ENCODE measurements around the gene ENTHD1.

The ENTHD1 gene

GRCh38 chr22:39750759-39751158 is 142.8 kb downstream of the ENTHD1 start:
- no peak for TF ChIP-seq ZNF384 (IDR thresholded peaks at IDR 0.05)
- TF ChIP-seq PKNOX1 (IDR thresholded peaks at IDR 0.05) = no peak
- no peak for TF ChIP-seq FOXK2 (IDR thresholded peaks at IDR 0.05)
- TF ChIP-seq L3MBTL2 (conservative IDR thresholded peaks at IDR 0.05) = no peak
- no peak for TF ChIP-seq HDGF (IDR thresholded peaks at IDR 0.05; ENCODE audit: borderline replicate concordance)
- no peak for TF ChIP-seq TARDBP (IDR thresholded peaks at IDR 0.05)
- no peak for TF ChIP-seq NFRKB (IDR thresholded peaks at IDR 0.05)
- no peak for TF ChIP-seq LEF1 (IDR thresholded peaks at IDR 0.05; ENCODE audit: borderline replicate concordance)
- TF ChIP-seq SUZ12 (IDR thresholded peaks at IDR 0.05) = no peak
- no peak for TF ChIP-seq ARNT (IDR thresholded peaks at IDR 0.05)
- no peak for TF ChIP-seq ELF4 (IDR thresholded peaks at IDR 0.05)
- no peak for TF ChIP-seq BHLHE40 (IDR thresholded peaks at IDR 0.05; ENCODE audit: borderline replicate concordance)
- no peak for TF ChIP-seq FOXA1 (IDR thresholded peaks at IDR 0.05)
- no peak for TF ChIP-seq SP1 (IDR thresholded peaks at IDR 0.05)
- ChIA-PET CTCF (interaction anchor here (0.7 kb wide), 1 partner anchor 191 kb away, joined by 3 read pairs; no protein-coding TSS in a partner anchor), POLR2A (no interaction called here)
- DNase-seq (ENCODE audit: extremely low spot score) = no peak

DNA sequence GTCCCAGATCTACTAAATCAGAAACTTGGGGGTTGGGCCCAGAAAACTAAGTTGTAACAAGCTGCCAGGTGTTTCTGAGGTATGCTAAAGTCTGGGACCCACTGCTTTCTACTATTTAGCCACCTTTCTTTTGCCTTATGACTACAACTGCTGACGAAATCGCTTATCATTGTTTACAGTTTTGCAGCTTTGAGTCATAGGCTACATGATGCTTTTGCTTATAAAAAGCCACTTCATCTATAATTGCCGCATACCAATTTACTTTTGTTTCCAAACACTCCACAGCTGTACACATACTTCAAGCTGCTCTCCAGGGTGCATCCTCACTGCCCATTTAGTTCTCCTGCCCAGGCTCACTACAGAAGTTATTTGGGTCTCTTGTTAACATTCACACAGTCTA is 144.7 kb downstream of the ENTHD1 start:
- POLR2A ChIA-PET = no interaction called here
- CTCF ChIA-PET = no interaction called here
- DNase-seq (ENCODE audit: extremely low spot score) = no peak
- TF ChIP-seq FOXM1 (IDR thresholded peaks at IDR 0.05; ENCODE audit: borderline replicate concordance) (no peak), BHLHE40 (IDR thresholded peaks at IDR 0.05; ENCODE audit: borderline replicate concordance) (no peak), SUZ12 (IDR thresholded peaks at IDR 0.05) (no peak), FOXA1 (IDR thresholded peaks at IDR 0.05) (no peak), CTBP1 (IDR thresholded peaks at IDR 0.05; ENCODE audit: borderline replicate concordance) (no peak), NFRKB (IDR thresholded peaks at IDR 0.05) (no peak), LEF1 (IDR thresholded peaks at IDR 0.05; ENCODE audit: borderline replicate concordance) (no peak), ELF4 (IDR thresholded peaks at IDR 0.05) (no peak), L3MBTL2 (conservative IDR thresholded peaks at IDR 0.05) (no peak), ZNF384 (IDR thresholded peaks at IDR 0.05) (no peak), FOXK2 (IDR thresholded peaks at IDR 0.05) (no peak), PKNOX1 (IDR thresholded peaks at IDR 0.05) (no peak), ARNT (IDR thresholded peaks at IDR 0.05) (no peak), SP1 (IDR thresholded peaks at IDR 0.05) (no peak), HDGF (IDR thresholded peaks at IDR 0.05; ENCODE audit: borderline replicate concordance) (no peak), TARDBP (IDR thresholded peaks at IDR 0.05) (no peak)

DNA sequence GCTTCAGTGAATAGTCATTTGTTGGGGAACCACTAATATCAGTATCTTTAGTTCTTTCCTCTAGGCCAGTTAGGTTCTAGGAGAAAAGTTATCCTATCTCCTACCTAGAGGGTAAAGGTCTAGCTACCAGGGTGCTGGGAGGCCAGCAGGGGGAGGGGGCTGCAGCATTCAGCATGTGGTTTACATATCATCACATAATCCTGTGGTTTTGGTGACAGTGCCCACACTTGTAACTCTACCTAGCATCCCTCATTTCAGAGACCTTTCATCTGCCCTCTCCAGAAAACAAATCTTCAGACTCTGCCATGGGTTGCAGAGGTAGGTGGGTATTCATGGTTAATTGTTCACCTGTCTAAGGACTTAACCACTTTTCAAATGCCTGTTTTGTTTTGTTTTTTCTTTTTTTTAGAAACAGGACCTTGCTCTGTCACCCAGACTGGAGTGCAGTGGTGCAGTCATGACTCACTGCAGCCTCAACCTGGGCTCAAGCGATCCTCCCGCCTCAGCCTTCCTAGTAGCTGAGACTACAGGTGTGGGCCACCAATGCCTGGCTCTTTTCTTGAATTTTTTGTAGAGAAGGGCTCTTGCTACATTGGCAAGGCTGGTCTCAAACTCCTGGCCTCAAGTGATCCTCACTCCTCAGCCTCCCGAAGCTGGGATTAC is 146.8 kb downstream of the ENTHD1 start:
- no peak for TF ChIP-seq L3MBTL2 (conservative IDR thresholded peaks at IDR 0.05)
- no peak for TF ChIP-seq CTBP1 (IDR thresholded peaks at IDR 0.05; ENCODE audit: borderline replicate concordance)
- no peak for TF ChIP-seq FOXK2 (IDR thresholded peaks at IDR 0.05)
- CTCF ChIA-PET = interaction anchor here (1.1 kb wide), 1 partner anchor 15 kb away, joined by 4 read pairs; no protein-coding TSS in a partner anchor
- no peak for DNase-seq (ENCODE audit: extremely low spot score)
- POLR2A ChIA-PET = no interaction called here

DNA sequence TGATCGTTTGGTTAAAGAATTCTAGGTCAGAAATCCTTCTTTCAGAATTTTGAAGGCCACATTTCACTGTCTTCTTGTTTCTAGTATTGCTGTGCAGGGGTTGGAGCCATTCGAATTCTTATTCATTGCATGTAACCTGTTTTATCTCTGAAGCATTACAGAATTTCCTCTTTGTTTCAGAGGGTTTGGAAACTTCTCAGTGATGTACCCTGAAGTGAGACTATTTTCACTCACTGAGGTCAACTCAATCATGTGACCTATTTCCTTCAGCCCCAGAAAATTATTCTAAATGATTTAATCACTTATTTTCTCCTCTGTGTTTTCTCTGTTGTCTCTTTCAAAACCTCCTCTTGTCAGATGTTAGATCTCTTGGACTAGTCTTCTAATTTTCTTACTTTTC is 147.8 kb downstream of the ENTHD1 start:
- DNase-seq (ENCODE audit: extremely low spot score) = no peak
- ChIA-PET CTCF (interaction anchor here (1.1 kb wide), 1 partner anchor 16 kb away, joined by 4 read pairs; no protein-coding TSS in a partner anchor), POLR2A (no interaction called here)
- no peak for TF ChIP-seq HDGF (IDR thresholded peaks at IDR 0.05; ENCODE audit: borderline replicate concordance)
- no peak for TF ChIP-seq L3MBTL2 (conservative IDR thresholded peaks at IDR 0.05)
- no peak for TF ChIP-seq FOXA1 (IDR thresholded peaks at IDR 0.05)
- TF ChIP-seq SP1 (IDR thresholded peaks at IDR 0.05) = no peak
- TF ChIP-seq LEF1 (IDR thresholded peaks at IDR 0.05; ENCODE audit: borderline replicate concordance) = no peak
- no peak for TF ChIP-seq PKNOX1 (IDR thresholded peaks at IDR 0.05)
- TF ChIP-seq ARNT (IDR thresholded peaks at IDR 0.05) = no peak
- no peak for TF ChIP-seq CTBP1 (IDR thresholded peaks at IDR 0.05; ENCODE audit: borderline replicate concordance)
- TF ChIP-seq FOXM1 (IDR thresholded peaks at IDR 0.05; ENCODE audit: borderline replicate concordance) = no peak

DNA sequence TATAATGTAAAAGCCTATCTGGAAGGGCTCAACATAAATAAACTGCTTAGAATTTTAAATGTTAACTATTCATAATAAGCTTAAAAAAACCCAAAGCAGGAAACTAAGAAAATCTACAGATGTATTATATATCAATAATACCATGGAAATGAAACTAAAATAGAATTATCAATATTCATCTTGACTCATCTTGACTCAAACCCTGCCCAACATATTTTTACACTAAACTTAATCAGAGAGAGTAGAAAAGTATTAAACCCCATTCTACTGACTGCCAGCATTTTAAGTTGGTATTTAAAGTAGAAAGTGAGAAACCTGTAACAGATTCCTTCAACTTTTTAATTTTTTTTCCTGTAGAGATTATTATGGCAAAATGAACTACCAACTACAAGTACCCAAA is 149.2 kb downstream of the ENTHD1 start:
- no peak for DNase-seq (ENCODE audit: extremely low spot score)
- ChIA-PET POLR2A (no interaction called here), CTCF (no interaction called here)
- TF ChIP-seq FOXK2 (IDR thresholded peaks at IDR 0.05) (no peak), L3MBTL2 (conservative IDR thresholded peaks at IDR 0.05) (no peak), ARNT (IDR thresholded peaks at IDR 0.05) (no peak), FOXA1 (IDR thresholded peaks at IDR 0.05) (no peak), HDGF (IDR thresholded peaks at IDR 0.05; ENCODE audit: borderline replicate concordance) (no peak), SP1 (IDR thresholded peaks at IDR 0.05) (no peak), LEF1 (IDR thresholded peaks at IDR 0.05; ENCODE audit: borderline replicate concordance) (no peak), FOXM1 (IDR thresholded peaks at IDR 0.05; ENCODE audit: borderline replicate concordance) (no peak), NFRKB (IDR thresholded peaks at IDR 0.05) (no peak), CTBP1 (IDR thresholded peaks at IDR 0.05; ENCODE audit: borderline replicate concordance) (no peak), PKNOX1 (IDR thresholded peaks at IDR 0.05) (no peak), ZNF384 (IDR thresholded peaks at IDR 0.05) (no peak), TARDBP (IDR thresholded peaks at IDR 0.05) (no peak), ELF4 (IDR thresholded peaks at IDR 0.05) (no peak), SUZ12 (IDR thresholded peaks at IDR 0.05) (no peak), BHLHE40 (IDR thresholded peaks at IDR 0.05; ENCODE audit: borderline replicate concordance) (no peak)

All from HEK293T (cell line).